Adrenal gland (tissue), 12 donors: ENCODE results near the gene CAMK2N2. TPM values are rescaled to one million over a fixed set of nuclear protein-coding genes. Genes with fewer than 3 reads are reported as not detected.

Experiments used
- DNase-seq, 7 donors: peaks; one replicate each; pipeline ENCODE4 v3.0.0-alpha.2; 2019 to 2020
- H3K27ac ChIP-seq, 5 donors: fragments of 200-600 bp; sonication (generic) in 4 of 5; 1 replicate in 3 of 5; 2 replicates in 2 of 5; pipeline versions ENCODE4 v1.5.1 to v1.8.0; 2016 to 2020; ENCODE audit warnings: mild to moderate bottlenecking in 1 of 5
- H3K27me3 ChIP-seq: fragments of 200-600 bp; 2 replicates; pipeline ENCODE4 v1.8.0; 2021
- H3K36me3 ChIP-seq, 2 donors: fragments of 200-600 bp; replicated peaks in 1 of 2; 1 replicate in 1 of 2; 2 replicates in 1 of 2; pipeline versions ENCODE4 v1.5.1 to v1.8.0; 2018 to 2022
- H3K4me1 ChIP-seq, 2 donors: fragments of 200-600 bp; replicated peaks in 1 of 2; 1 replicate in 1 of 2; 2 replicates in 1 of 2; pipeline versions ENCODE4 v1.5.1 to v1.8.0; 2018 to 2021
- H3K4me3 ChIP-seq, 4 donors: fragments of 200-600 bp; sonication (generic) in 3 of 4; one replicate each; pipeline ENCODE4 v1.5.1; 2016 to 2018
- H3K9me3 ChIP-seq, 3 donors: fragments of 200-600 bp; sonication (generic) in 1 of 3; replicated peaks in 1 of 3; 1 replicate in 2 of 3; 2 replicates in 1 of 3; pipeline versions ENCODE4 v1.5.1 to v1.8.0; 2016 to 2021
- CTCF ChIP-seq, 6 experiments: fragments of 450-650 bp in 4 of 6; fragments of 200-600 bp in 2 of 6; sonication (generic) in 1 of 6; IDR thresholded peaks; 1 replicate in 5 of 6; 2 replicates in 1 of 6; pipeline versions ENCODE4 v1.5.1 to v1.8.0; 2016 to 2021; ENCODE audit warnings: antibody characterized with exemption in 6 of 6, mild to moderate bottlenecking in 2 of 6, moderate library complexity in 1 of 6
- POLR2A ChIP-seq, 2 donors: fragments of 450-650 bp; IDR thresholded peaks; one replicate each; pipeline ENCODE4 v1.6.1; 2017; ENCODE audit warnings: antibody characterized with exemption in 2 of 2, mild to moderate bottlenecking in 2 of 2, moderate library complexity in 1 of 2
- WGBS, 4 donors: extraction: QIAGEN DNeasy Blood & Tissue Kit in 2 of 4; methylation state at CpG; one replicate each; pipeline versions ENCODE4 v1.1.5 to v1.1.7; 2013 to 2017; 5-methylcytosine and 5-hydroxymethylcytosine counted together
- intact Hi-C, 2 donors: fragments of 100-400 bp; cut with DNase I; formaldehyde crosslinking; loops; one replicate each; pipeline versions ENCODE4 v1.14.1 to v1.15.0; 2022 to 2023
- polyA plus RNA-seq, 3 donors: library from polyadenylated mRNA; stranded (reverse); fragments of 200-250 nt in 2 of 3; fragments of 350-450 nt in 1 of 3; fragmentation: Illumina TruSeq in 1 of 3; extraction: RNeasy Lipid Tissue Mini Kit (QIAGEN cat#74804) in 1 of 3; gene quantifications; one replicate each; pipeline ENCODE4 v1.2.3, GENCODE V29; 2013 to 2014
- total RNA-seq, 9 donors: library from RNA; depleted of rRNA in 4 of 9; stranded (reverse); fragments of >200 nt in 4 of 9; fragments of 120-200 nt in 1 of 9; fragmentation: NEBNext Ultra II Directional in 1 of 9; extraction: Animal tissue kit (Norgen Biotek cat#: 25700) in 1 of 9; gene quantifications; one replicate each; pipeline versions ENCODE4 v1.1.0 to v1.2.4, GENCODE V29; 2013 to 2023
- donor health status: healthy with polysubstance abuse.
- donor health status: Bipolar disorder and iron deficiency.
- donor health status: DM: yes; HTN: yes; CAD: no.
- donor health status: DM: no; HTN: no; CAD: no.
- donor health status: DM: no; HTN: no; CAD: no.
- donor health status: DM: yes; HTN: yes; CAD: no.

Gene CAMK2N2
- total and polyA plus RNA-seq, 12 donors = 0.47 to 39.3 (median 7.2) TPM; not detected in 2

GRCh38 chr3:184283681-184284080 is 22.3 kb upstream of the CAMK2N2 start:
- DNase-seq = no peak
- TF ChIP-seq POLR2A (IDR thresholded peaks at IDR 0.05) = no peak
- TF ChIP-seq CTCF (IDR thresholded peaks at IDR 0.05) = no peak
- no peak overlapping the region for H3K27ac ChIP-seq
- WGBS, 4 donors = 84 to 90% (median 86%) methylated on average over 3 to 8 of the region's 8 CpGs
- no peak overlapping the region for H3K4me3 ChIP-seq
- H3K9me3 ChIP-seq = no peaks in the 10 kb centered on the region
- H3K4me1 ChIP-seq = no peaks in the 10 kb centered on the region
- no peaks in the 10 kb centered on the region for H3K27me3 ChIP-seq
- intact Hi-C loops = loop anchor here in 1 of 2 donors (10.0 kb wide), 1 partner anchor 389 kb away; no protein-coding TSS in a partner anchor
- H3K36me3 ChIP-seq = no peaks in the 10 kb centered on the region

GRCh38 chr3:184282941-184283340 is 21.6 kb upstream of the CAMK2N2 start:
- H3K4me3 ChIP-seq = no peak overlapping the region
- intact Hi-C loops = loop anchor here in 1 of 2 donors (10.0 kb wide), 1 partner anchor 388 kb away; no protein-coding TSS in a partner anchor
- TF ChIP-seq POLR2A (IDR thresholded peaks at IDR 0.05) = no peak
- no peak for TF ChIP-seq CTCF (IDR thresholded peaks at IDR 0.05)
- DNase-seq = no peak
- H3K27ac ChIP-seq = no peak overlapping the region
- H3K9me3 ChIP-seq = no peaks in the 10 kb centered on the region
- 89 to 95% (median 94%) methylated on average over 4 of the region's 4 CpGs for WGBS, 4 donors
- no peaks in the 10 kb centered on the region for H3K36me3 ChIP-seq
- no peaks in the 10 kb centered on the region for H3K4me1 ChIP-seq
- no peaks in the 10 kb centered on the region for H3K27me3 ChIP-seq

GRCh38 chr3:184277366-184277765 is 16.0 kb upstream of the CAMK2N2 start:
- H3K36me3 ChIP-seq = no peaks in the 10 kb centered on the region
- H3K4me3 ChIP-seq = no peak overlapping the region
- 88 to 97% (median 94%) methylated on average over 3 to 6 of the region's 6 CpGs for WGBS, 4 donors
- intact Hi-C loops = no loop called here
- TF ChIP-seq POLR2A (IDR thresholded peaks at IDR 0.05) (no peak), CTCF (IDR thresholded peaks at IDR 0.05) (no peak)
- peaks cover 6% of the 10 kb centered on the region for H3K27me3 ChIP-seq
- DNase-seq = no peak
- H3K4me1 ChIP-seq = no peaks in the 10 kb centered on the region
- H3K27ac ChIP-seq = no peak overlapping the region
- H3K9me3 ChIP-seq = no peaks in the 10 kb centered on the region

DNA sequence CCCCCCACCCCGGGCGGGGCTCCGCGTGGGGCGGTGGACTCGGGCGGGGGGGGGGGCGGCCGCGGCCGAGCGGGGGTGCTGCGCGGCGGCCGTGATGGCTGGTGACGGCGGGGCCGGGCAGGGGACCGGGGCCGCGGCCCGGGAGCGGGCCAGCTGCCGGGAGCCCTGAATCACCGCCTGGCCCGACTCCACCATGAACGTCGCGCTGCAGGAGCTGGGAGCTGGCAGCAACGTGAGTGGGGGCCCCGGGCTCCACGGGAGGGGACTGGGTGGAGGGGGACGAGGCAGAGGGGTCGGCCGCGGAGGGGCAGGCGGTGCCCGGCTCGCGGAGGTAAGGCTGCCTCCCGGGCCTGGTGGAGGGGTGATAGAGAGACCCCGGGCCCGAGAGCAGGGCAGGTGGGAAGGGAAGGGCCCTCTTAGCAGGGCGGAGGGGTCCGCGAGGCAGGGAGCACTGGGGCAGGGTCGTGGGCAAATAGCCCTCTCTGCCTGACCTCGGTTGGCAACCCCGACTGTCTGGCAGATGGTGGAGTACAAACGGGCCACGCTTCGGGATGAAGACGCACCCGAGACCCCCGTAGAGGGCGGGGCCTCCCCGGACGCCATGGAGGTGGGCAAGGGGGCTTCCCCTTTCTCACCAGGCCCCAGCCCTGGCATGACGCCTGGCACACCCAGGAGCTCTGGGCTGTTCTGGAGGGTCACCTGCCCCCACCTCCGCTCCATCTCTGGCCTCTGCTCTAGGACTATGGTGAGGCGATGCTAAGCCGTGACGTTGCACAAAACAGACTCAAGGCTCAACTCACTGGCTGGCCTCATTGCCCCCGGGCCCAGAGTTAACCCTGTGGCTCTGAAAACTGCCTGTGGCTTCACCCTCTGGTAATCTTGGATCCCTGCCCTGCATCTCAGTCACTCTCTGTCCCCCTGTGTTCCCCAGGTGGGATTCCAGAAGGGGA is 14.9 kb upstream of the CAMK2N2 start, which contains the start of gene ECE2:
TSS of gene ECE2 (plus strand) at position 62 of the 950 bp plus-strand sequence. CDS start at position 194, 132 bp downstream.
- Histone ChIP-seq H3K4me1 (no peaks in the 10 kb centered on the region), H3K27ac (peak within 1 kb of the TSS in 1 of 5 donors; percentile 73), H3K36me3 (no peaks in the 10 kb centered on the region), H3K27me3 (peaks cover 6% of the 10 kb centered on the region), H3K9me3 (no peaks in the 10 kb centered on the region), H3K4me3 (peak within 1 kb of the TSS in 1 of 4 donors; percentile 33)
- intact Hi-C loops = no loop called here
- DNase-seq = peak in 4 of 7 donors; percentile 46 to 70 (median 50)
- TF ChIP-seq CTCF (IDR thresholded peaks at IDR 0.05) (no peak), POLR2A (IDR thresholded peaks at IDR 0.05) (no peak)
- 13 to 17% methylated on average over 53 to 57 of the region's 65 CpGs; no CpG with 5 or more reads in 2 of the 4 donors for WGBS, 4 donors
